ENCODE data around the gene C15orf39. TPM values are rescaled to one million over a fixed set of nuclear protein-coding genes. Genes with fewer than 3 reads are reported as not detected.

C15orf39 gene
- total RNA-seq, 1 experiment from 2014 or later: 86.5 TPM

- DNase-seq: no peak
- peaks cover 3% of the 10 kb centered on the region for H3K9me3 Mint-ChIP-seq (ENCODE audit: low read depth, unreplicated experiment)
- intact Hi-C loops (cut with micrococcal nuclease; ENCODE audit: unreplicated experiment): no loop called here
- H3K36me3 Mint-ChIP-seq (ENCODE audit: insufficient read depth, unreplicated experiment): peaks cover 4% of the 10 kb centered on the region
- H3K27me3 Mint-ChIP-seq (ENCODE audit: unreplicated experiment): no peaks in the 10 kb centered on the region
- peaks cover 4% of the 10 kb centered on the region for H3K4me1 Mint-ChIP-seq (ENCODE audit: low read depth, unreplicated experiment)
- CTCF ChIA-PET: no interaction called here
- no peak for TF ChIP-seq CTCF (IDR thresholded peaks at IDR 0.05; ENCODE audit: unreplicated experiment)
- no peak overlapping the region for H3K27ac Mint-ChIP-seq (ENCODE audit: unreplicated experiment)
- no TSS peak for BruUV-seq (replicated peaks)
- no peak overlapping the region for H3K4me3 Mint-ChIP-seq (ENCODE audit: low read depth, unreplicated experiment)
Measured at GRCh38 chr15:75193272-75193671, 8.4 kb upstream of the C15orf39 start.

- intact Hi-C loops (cut with micrococcal nuclease; ENCODE audit: unreplicated experiment): no loop called here
- Mint-ChIP-seq H3K4me3 (ENCODE audit: low read depth, unreplicated experiment) (no peak overlapping the region), H3K27ac (ENCODE audit: unreplicated experiment) (no peak overlapping the region), H3K4me1 (ENCODE audit: low read depth, unreplicated experiment) (peaks cover 11% of the 10 kb centered on the region), H3K9me3 (ENCODE audit: low read depth, unreplicated experiment) (peaks cover 3% of the 10 kb centered on the region), H3K36me3 (ENCODE audit: insufficient read depth, unreplicated experiment) (peaks cover 4% of the 10 kb centered on the region), H3K27me3 (ENCODE audit: unreplicated experiment) (no peaks in the 10 kb centered on the region)
- no peak for DNase-seq
- BruUV-seq (replicated peaks): no TSS peak
- TF ChIP-seq CTCF (IDR thresholded peaks at IDR 0.05; ENCODE audit: unreplicated experiment): no peak
- CTCF ChIA-PET: no interaction called here
Measured at GRCh38 chr15:75193976-75194375, 7.7 kb upstream of the C15orf39 start.

- Mint-ChIP-seq H3K9me3 (ENCODE audit: low read depth, unreplicated experiment) (peaks cover 3% of the 10 kb centered on the region), H3K27ac (ENCODE audit: unreplicated experiment) (no peak overlapping the region), H3K4me1 (ENCODE audit: low read depth, unreplicated experiment) (peaks cover 15% of the 10 kb centered on the region), H3K4me3 (ENCODE audit: low read depth, unreplicated experiment) (no peak overlapping the region), H3K27me3 (ENCODE audit: unreplicated experiment) (no peaks in the 10 kb centered on the region), H3K36me3 (ENCODE audit: insufficient read depth, unreplicated experiment) (peaks cover 4% of the 10 kb centered on the region)
- no TSS peak for BruUV-seq (replicated peaks)
- intact Hi-C loops (cut with micrococcal nuclease; ENCODE audit: unreplicated experiment): no loop called here
- no peak for TF ChIP-seq CTCF (IDR thresholded peaks at IDR 0.05; ENCODE audit: unreplicated experiment)
- CTCF ChIA-PET: no interaction called here
- DNase-seq: no peak
Measured at GRCh38 chr15:75194397-75194796, 7.3 kb upstream of the C15orf39 start.

GRCh38 chr15:75195122-75195765 is 6.4 kb upstream of the C15orf39 start:
- CTCF ChIA-PET: no interaction called here
- no peaks in the 10 kb centered on the region for H3K27me3 Mint-ChIP-seq (ENCODE audit: unreplicated experiment)
- no peak overlapping the region for H3K4me3 Mint-ChIP-seq (ENCODE audit: low read depth, unreplicated experiment)
- DNase-seq: no peak
- BruUV-seq (replicated peaks): no TSS peak
- intact Hi-C loops (cut with micrococcal nuclease; ENCODE audit: unreplicated experiment): no loop called here
- TF ChIP-seq CTCF (IDR thresholded peaks at IDR 0.05; ENCODE audit: unreplicated experiment): no peak
- no peak overlapping the region for H3K27ac Mint-ChIP-seq (ENCODE audit: unreplicated experiment)
- peaks cover 24% of the 10 kb centered on the region for H3K4me1 Mint-ChIP-seq (ENCODE audit: low read depth, unreplicated experiment)
- peaks cover 4% of the 10 kb centered on the region for H3K36me3 Mint-ChIP-seq (ENCODE audit: insufficient read depth, unreplicated experiment)
- peaks cover 3% of the 10 kb centered on the region for H3K9me3 Mint-ChIP-seq (ENCODE audit: low read depth, unreplicated experiment)

All from Calu3 (cell line).